IMR-90 (cell line): Measurements from ENCODE around the gene SORBS1. TPM values are rescaled to one million over a fixed set of nuclear protein-coding genes. Genes with fewer than 3 reads are reported as not detected.

ENCODE experiments used
- ATAC-seq: fragments of 200-7000 bp; cut with Tn5 transposase; 2 replicates; pipeline ENCODE4 v1.9.1; 2020; ENCODE audit warnings: low read depth, mild to moderate bottlenecking, moderate library complexity
- BruUV-seq: library from RNA; stranded (reverse); fragments of 400-500 nt; replicated peaks from 2 replicates; lab custom pipeline; 2021; lab: Mats Ljungman, UMichigan
- CTCF ChIA-PET: fragments of 300-600 bp; formaldehyde crosslinking; extraction: SDS; loops from one replicate; lab custom pipeline; 2021; ENCODE audit warnings: antibody characterized with exemption; lab: Yijun Ruan, JAX
- POLR2A ChIA-PET: fragments of 300-600 bp; sonication (Branson Sonifier 250); formaldehyde crosslinking; loops from one replicate; lab custom pipeline; 2022; ENCODE audit warnings: antibody characterized with exemption; ENCODE audit not compliant: unreplicated experiment; lab: Charles Lee
- DNase-seq: peaks from one replicate; pipeline ENCODE4 v3.0.0; 2013
- H2AFZ ChIP-seq: replicated peaks from 2 replicates; pipeline ENCODE3; 2013; ENCODE audit warnings: low read length, mild to moderate bottlenecking; ENCODE audit not compliant: poor library complexity
- H2AK5ac ChIP-seq: 2 replicates; pipeline ENCODE4 v1.6.1; 2013; ENCODE audit warnings: low read depth, low read length, inconsistent platforms
- H2AK9ac ChIP-seq: replicated peaks from 2 replicates; pipeline ENCODE3; 2013; ENCODE audit warnings: mild to moderate bottlenecking, low read depth, low read length, moderate library complexity; ENCODE audit not compliant: poor library complexity
- H2BK120ac ChIP-seq: 2 replicates; pipeline ENCODE4 v1.6.1; 2013; ENCODE audit warnings: low read depth, low read length, inconsistent platforms
- H2BK15ac ChIP-seq: 3 replicates; pipeline ENCODE4 v1.6.1; 2013; ENCODE audit warnings: low read depth, low read length, inconsistent platforms
- H2BK20ac ChIP-seq: 2 replicates; pipeline ENCODE4 v1.6.1; 2013; ENCODE audit warnings: low read depth, mild to moderate bottlenecking, inconsistent platforms, low read length, moderate library complexity
- H2BK5ac ChIP-seq: 2 replicates; pipeline ENCODE4 v1.6.1; 2013; ENCODE audit warnings: mild to moderate bottlenecking, low read depth, low read length, inconsistent platforms; ENCODE audit not compliant: poor library complexity, severe bottlenecking
- H3K14ac ChIP-seq: replicated peaks from 2 replicates; pipeline ENCODE4 v1.6.1; 2013; ENCODE audit warnings: low read depth, low read length, inconsistent platforms
- H3K18ac ChIP-seq: 2 replicates; pipeline ENCODE4 v1.6.1; 2013; ENCODE audit warnings: low read depth, low read length, control low read depth
- H3K23ac ChIP-seq: 2 replicates; pipeline ENCODE4 v1.6.1; 2013; ENCODE audit warnings: low read depth, low read length, inconsistent platforms
- H3K27ac ChIP-seq: 2 replicates; pipeline ENCODE4 v1.5.1; 2013; ENCODE audit warnings: mild to moderate bottlenecking, control low read depth, low read length; ENCODE audit not compliant: insufficient read depth
- H3K27me3 ChIP-seq: 2 replicates; pipeline ENCODE4 v1.6.1; 2013; ENCODE audit warnings: low read length; ENCODE audit not compliant: control insufficient read depth, insufficient read depth
- H3K36me3 ChIP-seq: 2 replicates; pipeline ENCODE4 v1.6.1; 2013; ENCODE audit warnings: low read length, mixed read lengths; ENCODE audit not compliant: control insufficient read depth, insufficient read depth
- H3K4ac ChIP-seq: 2 replicates; pipeline ENCODE4 v1.6.1; 2013; ENCODE audit warnings: low read depth, low read length, inconsistent platforms
- H3K4me1 ChIP-seq: 2 replicates; pipeline ENCODE4 v1.6.1; 2013; ENCODE audit warnings: low read length, mixed read lengths; ENCODE audit not compliant: control insufficient read depth, insufficient read depth
- H3K4me2 ChIP-seq: 2 replicates; pipeline ENCODE4 v1.6.1; 2013; ENCODE audit warnings: low read depth, mild to moderate bottlenecking, control low read depth, low read length, moderate library complexity
- H3K4me3 ChIP-seq: 2 replicates; pipeline ENCODE4 v1.5.1; 2013; ENCODE audit warnings: low read depth, mild to moderate bottlenecking, control low read depth, low read length, moderate library complexity; ENCODE audit not compliant: insufficient read depth
- H3K56ac ChIP-seq: 2 replicates; pipeline ENCODE4 v1.6.1; 2013; ENCODE audit warnings: low read length, inconsistent platforms; ENCODE audit not compliant: insufficient read depth; ENCODE audit errors: extremely low read depth
- H3K79me1 ChIP-seq, 2 experiments: 2 replicates each; pipeline ENCODE4 v1.6.1; 2013; ENCODE audit warnings: low read length in 2 of 2, inconsistent platforms in 1 of 2, low read depth in 1 of 2
- H3K9ac ChIP-seq: 2 replicates; pipeline ENCODE4 v1.6.1; 2013; ENCODE audit warnings: low read depth, low read length, control low read depth
- H3K9me1 ChIP-seq: 2 replicates; pipeline ENCODE4 v1.6.1; 2013; ENCODE audit warnings: low read length, inconsistent platforms; ENCODE audit not compliant: insufficient read depth
- H3K9me3 ChIP-seq: 2 replicates; pipeline ENCODE4 v1.6.1; 2013; ENCODE audit warnings: low read length; ENCODE audit not compliant: control insufficient read depth, insufficient read depth
- H4K20me1 ChIP-seq: 2 replicates; pipeline ENCODE4 v1.6.1; 2013; ENCODE audit warnings: low read length, inconsistent platforms; ENCODE audit not compliant: insufficient read depth
- H4K5ac ChIP-seq: 2 replicates; pipeline ENCODE4 v1.6.1; 2013; ENCODE audit warnings: mild to moderate bottlenecking, low read depth, low read length, control low read depth
- H4K8ac ChIP-seq, 2 experiments: 2 replicates each; pipeline ENCODE4 v1.6.1; 2013; ENCODE audit warnings: low read depth in 2 of 2, low read length in 2 of 2, control low read depth in 1 of 2, inconsistent platforms in 1 of 2
- H4K91ac ChIP-seq: 2 replicates; pipeline ENCODE4 v1.6.1; 2013; ENCODE audit warnings: low read depth, low read length, inconsistent platforms; ENCODE audit not compliant: insufficient read depth
- BHLHE40 ChIP-seq: fragments of 150-350 bp; IDR thresholded peaks from 2 replicates; pipeline ENCODE4 v1.6.1; 2016; ENCODE audit warnings: mild to moderate bottlenecking, low read depth, low read length
- CTCF ChIP-seq: conservative IDR thresholded peaks from 2 replicates; pipeline ENCODE4 v1.5.1; 2012; ENCODE audit warnings: mild to moderate bottlenecking, low read depth, low read length, improper control_type of control experiment
- MAZ ChIP-seq: IDR thresholded peaks from 2 replicates; pipeline ENCODE4 v1.6.1; 2012; ENCODE audit warnings: low read depth, mild to moderate bottlenecking, low read length, improper control_type of control experiment, moderate library complexity, borderline replicate concordance
- MXI1 ChIP-seq: IDR thresholded peaks from 2 replicates; pipeline ENCODE4 v1.6.1; 2012; ENCODE audit warnings: low read depth, mild to moderate bottlenecking, low read length, moderate library complexity, borderline replicate concordance
- WGBS, 2 experiments: methylation state at CpG; one replicate each; pipeline versions ENCODE4 v1.1.5 to v1.1.7; 2013; ENCODE audit warnings: missing lambda C conversion rate in 2 of 2; ENCODE audit not compliant: insufficient read length in 1 of 2; ENCODE audit errors: extremely low coverage in 2 of 2; 5-methylcytosine and 5-hydroxymethylcytosine counted together
- dilution Hi-C: fragments of 300-500 bp; cut with HindIII; formaldehyde crosslinking; loops from one replicate; pipeline ENCODE4 v1.14.3; 2018; ENCODE audit warnings: low sequenced_read_pairs; ENCODE audit not compliant: unreplicated experiment
- in situ Hi-C: fragments of 300-500 bp; cut with MboI; formaldehyde crosslinking; loops from 3 replicates; pipeline ENCODE4 v1.14.3; 2019; ENCODE audit warnings: low sequenced_read_pairs, inconsistent platforms, mixed read lengths
- intact Hi-C: fragments of 100-400 bp; cut with micrococcal nuclease; formaldehyde crosslinking; loops from 2 replicates; pipeline ENCODE4 v1.10.0; 2022
- polyA plus RNA-seq, 3 experiments: library from polyadenylated mRNA; depleted of rRNA; stranded (reverse); fragments of >200 nt; gene quantifications; 2 replicates each; pipeline ENCODE4 v1.2.3, GENCODE V29; 2012; ENCODE audit warnings: low replicate concordance in 1 of 3
- total RNA-seq: library from RNA; depleted of rRNA; stranded (reverse); fragments of >200 nt; gene quantifications from 2 replicates; pipeline ENCODE4 v1.2.3, GENCODE V29; 2012

SORBS1 gene
- total and polyA plus RNA-seq, 2 of the 4 experiments (the other 2 are of a cell fraction): 0.18 to 0.32 TPM

- Histone ChIP-seq H3K4me2 (no peak overlapping the region), H2BK120ac (no peak overlapping the region), H2AFZ (no peak overlapping the region), H2BK5ac (no peak overlapping the region), H2BK20ac (no peak overlapping the region), H3K36me3 (no peaks in the 10 kb centered on the region), H2BK15ac (no peak overlapping the region), H4K8ac (no peak overlapping the region), H3K23ac (no peak overlapping the region), H3K14ac (no peak overlapping the region), H3K4me1 (0 out of 2 replicates have a peak, but pooled peaks cover 2% of the 10 kb centered on the region), H3K27me3 (no peaks in the 10 kb centered on the region; the same call in 1 of the 2 replicates), H2AK9ac (no peak overlapping the region), H3K9ac (no peak overlapping the region), H3K79me1 (no peaks in the 10 kb centered on the region), H3K9me1 (no peaks in the 10 kb centered on the region), H4K91ac (no peak overlapping the region), H2AK5ac (no peak overlapping the region), H3K18ac (no peak overlapping the region; the same call in 1 of the 2 replicates), H3K56ac (no peak overlapping the region), H3K27ac (no peak overlapping the region), H4K5ac (no peak overlapping the region), H3K4ac (no peak overlapping the region), H4K20me1 (no peaks in the 10 kb centered on the region), H3K4me3 (no peak overlapping the region), H3K9me3 (no peaks in the 10 kb centered on the region)
- POLR2A ChIA-PET: no interaction called here
- peak; percentile 21 for DNase-seq
- CTCF ChIA-PET: no interaction called here
- WGBS, 2 experiments: 33% methylated on average over 1 of the region's 3 CpGs; no CpG with 5 or more reads in 1 of the 2 experiments
- dilution Hi-C loops: no loop called here
- in situ Hi-C loops: no loop called here
- TF ChIP-seq MAZ (no peak), CTCF (no peak), MXI1 (no peak), BHLHE40 (no peak)
- BruUV-seq: no TSS peak
- intact Hi-C loops: no loop called here
- no peak for ATAC-seq
These were observed 52.4 kb downstream of the SORBS1 start for GRCh38 chr10:95508730-95509129.
